ENCODE measurements around the gene TBC1D9.

GRCh38 chr4:140704964-140705363 is 51.2 kb downstream of the TBC1D9 start:
- TF ChIP-seq POLR2AphosphoS5 (IDR thresholded peaks at IDR 0.05; ENCODE audit: insufficient read depth in 1 of 2, low read depth in 1 of 2) (no peak), CTCF (IDR thresholded peaks at IDR 0.05) (no peak), POLR2A (IDR thresholded peaks at IDR 0.05) (no peak)
